Fibroblast of lung (primary cell): ENCODE data around the gene SRPK1. TPM values are rescaled to one million over a fixed set of nuclear protein-coding genes. Genes with fewer than 3 reads are reported as not detected.

Source experiments
- DNase-seq, 2 donors: peaks; one replicate each; pipeline versions ENCODE4 v3.0.0 to v3.0.0-alpha.2; 2010; ENCODE audit warnings: low read depth in 2 of 2
- H2AFZ ChIP-seq: 2 replicates; pipeline ENCODE4 v1.5.1; 2012; ENCODE audit warnings: low read length, control low read depth, inconsistent platforms
- H3K27ac ChIP-seq: 2 replicates; pipeline ENCODE4 v1.5.1; 2011; ENCODE audit warnings: low read length, control low read depth; ENCODE audit not compliant: insufficient read depth
- H3K27me3 ChIP-seq: 2 replicates; pipeline ENCODE4 v1.5.1; 2011; ENCODE audit warnings: mild to moderate bottlenecking, low read length; ENCODE audit not compliant: control insufficient read depth, insufficient read depth
- H3K36me3 ChIP-seq: 2 replicates; pipeline ENCODE4 v1.5.1; 2011; ENCODE audit warnings: low read length; ENCODE audit not compliant: control insufficient read depth, insufficient read depth
- H3K4me1 ChIP-seq: 2 replicates; pipeline ENCODE4 v1.5.1; 2011; ENCODE audit warnings: low read length; ENCODE audit not compliant: control insufficient read depth, insufficient read depth; ENCODE audit errors: extremely low read depth
- H3K4me2 ChIP-seq: 2 replicates; pipeline ENCODE4 v1.5.1; 2011; ENCODE audit warnings: low read length, control low read depth; ENCODE audit not compliant: insufficient read depth; ENCODE audit errors: extremely low read depth
- H3K4me3 ChIP-seq, 4 experiments: fragments of 200-600 bp in 1 of 4; sonication (generic) in 1 of 4; replicated peaks in 1 of 4; 2 replicates each; pipeline ENCODE4 v1.5.1; 2011 to 2016; ENCODE audit warnings: low read length in 4 of 4, low read depth in 3 of 4, mild to moderate bottlenecking in 3 of 4, control low read depth in 2 of 4, inconsistent platforms in 1 of 4, mixed read lengths in 1 of 4; ENCODE audit not compliant: insufficient read depth in 1 of 4; ENCODE audit errors: control extremely low read depth in 1 of 4
- H3K79me2 ChIP-seq: 2 replicates; pipeline ENCODE4 v1.5.1; 2012; ENCODE audit warnings: mild to moderate bottlenecking, low read length, inconsistent platforms; ENCODE audit not compliant: control insufficient read depth, insufficient read depth
- H3K9ac ChIP-seq: 2 replicates; pipeline ENCODE4 v1.5.1; 2011; ENCODE audit warnings: mild to moderate bottlenecking, low read length, control low read depth; ENCODE audit not compliant: insufficient read depth
- H3K9me3 ChIP-seq: 2 replicates; pipeline ENCODE4 v1.5.1; 2012; ENCODE audit warnings: low read depth, low read length; ENCODE audit not compliant: control insufficient read depth, insufficient read depth
- H4K20me1 ChIP-seq: 2 replicates; pipeline ENCODE4 v1.5.1; 2011; ENCODE audit warnings: low read length; ENCODE audit not compliant: control insufficient read depth, insufficient read depth; ENCODE audit errors: extremely low read depth
- EZH2 ChIP-seq: IDR thresholded peaks from 2 replicates; pipeline ENCODE4 v1.5.1; 2012; ENCODE audit warnings: low read length, control low read depth, mild to moderate bottlenecking; ENCODE audit errors: missing control alignments
- polyA plus RNA-seq, 2 donors: library from polyadenylated mRNA; depleted of rRNA in 1 of 2; stranded (reverse) in 1 of 2; unstranded in 1 of 2; fragments of >200 nt; gene quantifications; 2 replicates each; pipeline ENCODE4 v1.2.1, GENCODE V29; 2011 to 2012; ENCODE audit warnings: missing spikeins in 1 of 2
- total RNA-seq: library from RNA; depleted of rRNA; stranded (reverse); fragments of >200 nt; gene quantifications from 2 replicates; pipeline ENCODE4 v1.2.1, GENCODE V29; 2014
- TF ChIP-seq, protein P1 (sequence below), 2 donors: IDR thresholded peaks in 1 of 2; conservative IDR thresholded peaks in 1 of 2; 1 replicate in 1 of 2; 2 replicates in 1 of 2; pipeline ENCODE4 v1.5.1; 2011 to 2012; ENCODE audit warnings: low read length in 2 of 2, control low read depth in 1 of 2, inconsistent platforms in 1 of 2, low read depth in 1 of 2, mild to moderate bottlenecking in 1 of 2

Gene SRPK1
- total and polyA plus RNA-seq, 2 donors (not counting 1 experiment from before 2014, with no cell fraction given) = 22.2 to 44.8 TPM

DNA sequence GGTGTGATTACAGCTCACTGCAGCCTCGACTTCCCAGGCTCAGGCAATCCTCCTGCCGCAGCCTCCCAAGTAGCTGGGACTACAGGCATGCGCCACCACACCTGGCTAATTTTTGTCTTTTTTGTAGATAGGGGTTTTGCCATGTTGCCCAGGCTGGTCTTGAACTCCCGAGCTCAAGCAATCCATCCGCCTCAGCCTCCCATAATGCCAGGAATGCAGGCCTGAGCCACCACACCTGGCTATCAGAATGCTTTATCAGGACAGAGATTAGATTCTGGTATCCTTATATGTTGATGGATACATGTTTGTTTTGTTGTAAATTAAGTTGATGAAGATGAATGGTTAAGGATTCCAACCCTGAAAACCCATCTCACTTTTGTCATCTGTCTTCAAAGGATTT is 91.6 kb downstream of the SRPK1 start:
- Histone ChIP-seq H3K36me3 (no peaks in the 10 kb centered on the region), H2AFZ (no peak overlapping the region), H3K9ac (no peak overlapping the region), H3K27ac (no peak overlapping the region), H3K4me1 (no peaks in the 10 kb centered on the region), H3K27me3 (no peaks in the 10 kb centered on the region), H3K4me3 (no peak overlapping the region), H3K79me2 (no peaks in the 10 kb centered on the region), H3K4me2 (no peak overlapping the region), H4K20me1 (no peaks in the 10 kb centered on the region), H3K9me3 (no peaks in the 10 kb centered on the region)
- no peak for DNase-seq
- TF ChIP-seq, protein P1, sequence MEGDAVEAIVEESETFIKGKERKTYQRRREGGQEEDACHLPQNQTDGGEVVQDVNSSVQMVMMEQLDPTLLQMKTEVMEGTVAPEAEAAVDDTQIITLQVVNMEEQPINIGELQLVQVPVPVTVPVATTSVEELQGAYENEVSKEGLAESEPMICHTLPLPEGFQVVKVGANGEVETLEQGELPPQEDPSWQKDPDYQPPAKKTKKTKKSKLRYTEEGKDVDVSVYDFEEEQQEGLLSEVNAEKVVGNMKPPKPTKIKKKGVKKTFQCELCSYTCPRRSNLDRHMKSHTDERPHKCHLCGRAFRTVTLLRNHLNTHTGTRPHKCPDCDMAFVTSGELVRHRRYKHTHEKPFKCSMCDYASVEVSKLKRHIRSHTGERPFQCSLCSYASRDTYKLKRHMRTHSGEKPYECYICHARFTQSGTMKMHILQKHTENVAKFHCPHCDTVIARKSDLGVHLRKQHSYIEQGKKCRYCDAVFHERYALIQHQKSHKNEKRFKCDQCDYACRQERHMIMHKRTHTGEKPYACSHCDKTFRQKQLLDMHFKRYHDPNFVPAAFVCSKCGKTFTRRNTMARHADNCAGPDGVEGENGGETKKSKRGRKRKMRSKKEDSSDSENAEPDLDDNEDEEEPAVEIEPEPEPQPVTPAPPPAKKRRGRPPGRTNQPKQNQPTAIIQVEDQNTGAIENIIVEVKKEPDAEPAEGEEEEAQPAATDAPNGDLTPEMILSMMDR (conservative IDR thresholded peaks at IDR 0.05 in 1 of 2, IDR thresholded peaks at IDR 0.05 in 1 of 2; ENCODE audit: low read depth in 1 of 2, low read length in 2 of 2) = no peak

DNA sequence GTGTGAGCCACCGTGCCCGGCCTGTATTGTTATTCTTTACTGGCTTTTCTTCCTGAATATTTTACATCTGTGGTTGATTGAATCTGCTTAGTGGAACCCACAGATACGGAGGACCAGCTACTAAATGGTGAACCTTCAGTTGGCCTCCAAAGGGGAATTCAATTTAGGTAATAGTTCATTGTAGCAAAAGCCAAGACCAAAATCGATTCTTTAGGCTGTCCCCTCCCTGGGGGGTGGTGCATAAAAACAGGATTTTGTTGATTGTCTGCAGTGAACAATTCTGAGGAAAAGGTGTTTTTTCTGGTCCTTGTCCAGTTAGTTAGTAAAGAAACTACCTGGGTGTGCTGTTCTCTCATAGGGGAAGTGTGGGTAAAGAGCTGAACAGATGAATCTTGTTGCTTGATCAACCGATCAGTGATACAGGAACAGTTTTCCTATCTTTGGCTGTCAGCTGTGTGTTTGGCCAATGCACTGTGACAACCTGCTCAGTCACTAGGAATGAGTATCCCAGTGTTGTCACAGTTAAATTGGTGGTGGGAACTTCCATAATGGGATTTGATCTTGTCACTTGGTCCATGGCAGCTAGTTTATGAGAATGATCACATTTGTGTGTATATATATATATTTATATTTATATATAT is 96.2 kb downstream of the SRPK1 start:
- H3K4me2 ChIP-seq = no peak overlapping the region
- DNase-seq = no peak
- H2AFZ ChIP-seq = no peak overlapping the region
- no peaks in the 10 kb centered on the region for H3K4me1 ChIP-seq
- H3K27me3 ChIP-seq = no peaks in the 10 kb centered on the region
- H3K79me2 ChIP-seq = no peaks in the 10 kb centered on the region
- no peaks in the 10 kb centered on the region for H4K20me1 ChIP-seq
- H3K36me3 ChIP-seq = no peaks in the 10 kb centered on the region
- H3K9me3 ChIP-seq = no peaks in the 10 kb centered on the region
- H3K27ac ChIP-seq = no peak overlapping the region
- no peak overlapping the region for H3K4me3 ChIP-seq
- TF ChIP-seq, protein P1 (conservative IDR thresholded peaks at IDR 0.05 in 1 of 2, IDR thresholded peaks at IDR 0.05 in 1 of 2; ENCODE audit: low read depth in 1 of 2, low read length in 2 of 2) = no peak
- no peak for TF ChIP-seq EZH2
- no peak overlapping the region for H3K9ac ChIP-seq

DNA sequence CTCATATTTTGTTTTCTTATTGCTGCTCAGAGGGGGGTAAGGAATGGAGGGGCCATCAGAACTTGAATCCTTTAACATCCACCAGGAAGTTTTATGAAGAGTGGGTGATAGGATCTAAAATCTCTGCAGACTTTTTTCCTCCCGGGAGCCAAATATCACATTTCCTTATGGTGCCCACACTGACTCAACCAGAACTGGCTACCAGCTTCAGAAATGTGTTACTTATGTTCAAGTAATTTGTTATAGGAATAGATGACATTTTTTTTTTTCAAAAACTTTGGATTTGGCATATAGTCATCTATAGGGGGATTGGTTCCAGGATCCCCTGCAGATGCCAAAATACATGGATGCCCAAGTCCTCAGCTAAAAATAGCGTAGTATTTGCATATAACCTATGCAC is 97.3 kb downstream of the SRPK1 start:
- no peak overlapping the region for H3K4me3 ChIP-seq
- no peak overlapping the region for H3K4me2 ChIP-seq
- no peak overlapping the region for H2AFZ ChIP-seq
- H3K9me3 ChIP-seq = no peaks in the 10 kb centered on the region
- no peaks in the 10 kb centered on the region for H3K4me1 ChIP-seq
- H3K36me3 ChIP-seq = no peaks in the 10 kb centered on the region
- H3K9ac ChIP-seq = no peak overlapping the region
- DNase-seq = no peak
- no peaks in the 10 kb centered on the region for H4K20me1 ChIP-seq
- no peaks in the 10 kb centered on the region for H3K79me2 ChIP-seq
- H3K27me3 ChIP-seq = no peaks in the 10 kb centered on the region
- no peak overlapping the region for H3K27ac ChIP-seq
- TF ChIP-seq, protein P1 (conservative IDR thresholded peaks at IDR 0.05 in 1 of 2, IDR thresholded peaks at IDR 0.05 in 1 of 2; ENCODE audit: low read depth in 1 of 2, low read length in 2 of 2) = no peak
- no peak for TF ChIP-seq EZH2
